GM12878 (cell line): Measurements from ENCODE around the gene CHRNA3. TPM values are rescaled to one million over a fixed set of nuclear protein-coding genes. Genes with fewer than 3 reads are reported as not detected.

Source experiments
- BCL11A ChIP-seq: IDR thresholded peaks from 2 replicates; pipeline ENCODE4 v1.6.1; 2011; ENCODE audit warnings: low read depth, low read length
- BMI1 ChIP-seq: fragments of 450-650 bp; IDR thresholded peaks from 2 replicates; pipeline ENCODE4 v1.6.1; 2016; ENCODE audit warnings: mild to moderate bottlenecking, moderate library complexity, borderline replicate concordance
- EGR1 ChIP-seq, 2 experiments: IDR thresholded peaks; 1 replicate in 1 of 2; 2 replicates in 1 of 2; pipeline ENCODE4 v1.6.1; 2011 to 2012; ENCODE audit warnings: low read depth in 2 of 2, low read length in 2 of 2, borderline replicate concordance in 1 of 2, mild to moderate bottlenecking in 1 of 2, moderate library complexity in 1 of 2
- FOXM1 ChIP-seq: IDR thresholded peaks from 2 replicates; pipeline ENCODE4 v1.6.1; 2012; ENCODE audit warnings: low read depth, mild to moderate bottlenecking, inconsistent platforms, low read length, moderate library complexity
- HDAC6 ChIP-seq: fragments of 200-600 bp; sonication (generic); IDR thresholded peaks from one replicate; pipeline ENCODE4 v1.8.0; 2017; ENCODE audit warnings: antibody characterized with exemption; ENCODE audit not compliant: unreplicated experiment
- IKZF1 ChIP-seq: fragments of 450-650 bp; conservative IDR thresholded peaks from 2 replicates; pipeline ENCODE4 v1.6.1; 2017; ENCODE audit warnings: antibody characterized with exemption, mild to moderate bottlenecking
- MYC ChIP-seq: IDR thresholded peaks from 2 replicates; pipeline ENCODE4 v1.6.1; 2011; ENCODE audit warnings: mild to moderate bottlenecking, low read length, moderate library complexity, inconsistent platforms; ENCODE audit not compliant: insufficient read depth, insufficient replicate concordance, insufficient read length, severe bottlenecking
- NFYB ChIP-seq: IDR thresholded peaks from 2 replicates; pipeline ENCODE4 v1.6.1; 2011; ENCODE audit warnings: low read depth, mild to moderate bottlenecking, low read length, improper control_type of control experiment, moderate library complexity; ENCODE audit not compliant: insufficient read depth
- RELB ChIP-seq: fragments of 450-650 bp; IDR thresholded peaks from 2 replicates; pipeline ENCODE4 v1.6.1; 2017; ENCODE audit warnings: low read depth, mild to moderate bottlenecking, moderate library complexity
- SKIL ChIP-seq: fragments of 450-650 bp; IDR thresholded peaks from 2 replicates; pipeline ENCODE4 v1.6.1; 2017; ENCODE audit warnings: mild to moderate bottlenecking, low read depth, inconsistent platforms; ENCODE audit not compliant: poor library complexity, severe bottlenecking
- ZBTB11 ChIP-seq: fragments of 450-650 bp; formaldehyde crosslinking; IDR thresholded peaks from 2 replicates; pipeline ENCODE4 v1.5.0; 2022; ENCODE audit warnings: mild to moderate bottlenecking, missing genetic modification characterization
- ZBTB40 ChIP-seq: fragments of 450-650 bp; IDR thresholded peaks from 2 replicates; pipeline ENCODE4 v1.6.1; 2016; ENCODE audit warnings: mild to moderate bottlenecking, moderate library complexity, borderline replicate concordance
- polyA plus RNA-seq, 11 experiments: library from polyadenylated mRNA; depleted of rRNA in 4 of 11; unstranded in 6 of 11; stranded (reverse) in 5 of 11; fragments of >200 nt; fragmentation: Nextera tagmentation in 4 of 11; fragmentation: Illumina TruSeq in 1 of 11; extraction: Ambion mirVana in 4 of 11; extraction: Trizol in 1 of 11; gene quantifications; 1 replicate in 1 of 11; 2 replicates in 10 of 11; pipeline versions ENCODE4 v1.2.1 to v1.2.3, GENCODE V29; 2011 to 2016; ENCODE audit warnings: inconsistent platforms in 2 of 11, missing spikeins in 2 of 11, low read depth in 1 of 11
- total RNA-seq, 4 experiments: library from RNA; depleted of rRNA in 3 of 4; stranded (reverse); fragments of >200 nt in 3 of 4; fragmentation: Illumina TruSeq in 1 of 4; extraction: Trizol in 1 of 4; gene quantifications; 2 replicates each; pipeline versions ENCODE4 v1.2.1 to v1.2.3, GENCODE V29; 2013 to 2021

The CHRNA3 gene
- total and polyA plus RNA-seq, 10 of the 15 experiments (the other 5 are each of a cell fraction or from before 2014, with no cell fraction given), result 0.06 to 0.19 (median 0.09) TPM; not detected in 7

- no peak for TF ChIP-seq ZBTB11 (CRISPR knock-in tag)
- TF ChIP-seq MYC, result no peak
- no peak for TF ChIP-seq HDAC6
- TF ChIP-seq ZBTB40, result no peak
- no peak for TF ChIP-seq BMI1
- no peak for TF ChIP-seq SKIL
- TF ChIP-seq IKZF1, result 0 out of 2 replicates have a peak, but pooled peaks have one; percentile 22
- 0 out of 2 replicates have a peak, but pooled peaks have one; percentile 16 for TF ChIP-seq RELB
- TF ChIP-seq BCL11A, result no peak
- TF ChIP-seq NFYB, result no peak
- no peak for TF ChIP-seq EGR1 (IDR thresholded peaks at IDR 0.05; ENCODE audit: borderline replicate concordance in 1 of 2, low read depth in 2 of 2, low read length in 2 of 2)
- no peak for TF ChIP-seq FOXM1
Measured at GRCh38 chr15:78565951-78566774, 54.6 kb downstream of the CHRNA3 start (continued).
